ENCODE results near the gene TNFRSF8. TPM values are rescaled to one million over a fixed set of nuclear protein-coding genes. Genes with fewer than 3 reads are reported as not detected.
"Not testable (repeated sequence)": the region's sequence is repeated elsewhere in the genome, so short reads cannot be mapped to it uniquely, and the experiment has no call there.

TNFRSF8 gene
- total RNA-seq, 1 donor from 2014 or later = 1.2 TPM

DNA sequence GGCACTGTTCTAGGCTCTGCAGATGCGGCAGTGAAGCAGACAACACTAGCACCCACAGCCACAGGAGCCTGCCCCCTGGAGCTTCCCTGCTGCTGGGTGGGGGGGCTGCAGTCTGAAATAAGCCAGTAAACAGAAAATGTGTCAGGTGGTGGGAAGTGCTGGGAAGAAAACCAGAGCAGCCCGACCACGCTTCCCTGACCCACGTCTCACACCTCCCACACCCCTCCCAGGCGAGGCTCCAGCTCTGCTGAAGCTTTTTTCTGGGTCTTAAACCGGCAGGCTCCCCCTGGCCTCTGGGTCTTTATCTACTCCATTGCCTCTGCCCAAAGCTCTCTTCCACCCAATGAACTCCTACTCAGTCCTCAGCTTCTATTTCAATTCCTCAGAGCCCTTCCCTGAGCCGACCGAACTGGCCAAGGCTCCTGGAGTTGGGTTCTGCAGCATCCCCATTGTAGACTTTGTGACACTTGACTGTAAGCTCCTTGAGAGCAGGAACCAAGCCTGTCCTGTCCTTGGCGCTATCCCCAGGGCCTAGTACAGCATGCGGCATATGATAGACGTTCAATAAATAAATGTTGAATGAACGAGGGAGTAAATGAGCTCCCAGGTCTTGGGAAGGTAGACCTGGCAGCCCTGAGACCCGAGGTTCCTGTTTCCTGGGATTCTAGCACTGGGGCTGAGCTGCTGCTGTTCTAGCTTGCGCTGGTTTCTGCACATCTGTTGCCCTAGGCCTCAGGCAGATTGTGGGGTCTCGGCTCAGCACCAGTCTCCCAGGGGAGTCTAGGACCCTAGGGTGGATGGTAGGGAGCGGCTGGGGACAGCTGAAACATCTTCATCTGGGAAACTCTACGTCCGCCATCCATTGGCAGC is 25.4 kb upstream of the TNFRSF8 start:
- ATAC-seq (no peak), DNase-seq (no peak)
- intact Hi-C loops (cut with micrococcal nuclease) = no loop called here

DNA sequence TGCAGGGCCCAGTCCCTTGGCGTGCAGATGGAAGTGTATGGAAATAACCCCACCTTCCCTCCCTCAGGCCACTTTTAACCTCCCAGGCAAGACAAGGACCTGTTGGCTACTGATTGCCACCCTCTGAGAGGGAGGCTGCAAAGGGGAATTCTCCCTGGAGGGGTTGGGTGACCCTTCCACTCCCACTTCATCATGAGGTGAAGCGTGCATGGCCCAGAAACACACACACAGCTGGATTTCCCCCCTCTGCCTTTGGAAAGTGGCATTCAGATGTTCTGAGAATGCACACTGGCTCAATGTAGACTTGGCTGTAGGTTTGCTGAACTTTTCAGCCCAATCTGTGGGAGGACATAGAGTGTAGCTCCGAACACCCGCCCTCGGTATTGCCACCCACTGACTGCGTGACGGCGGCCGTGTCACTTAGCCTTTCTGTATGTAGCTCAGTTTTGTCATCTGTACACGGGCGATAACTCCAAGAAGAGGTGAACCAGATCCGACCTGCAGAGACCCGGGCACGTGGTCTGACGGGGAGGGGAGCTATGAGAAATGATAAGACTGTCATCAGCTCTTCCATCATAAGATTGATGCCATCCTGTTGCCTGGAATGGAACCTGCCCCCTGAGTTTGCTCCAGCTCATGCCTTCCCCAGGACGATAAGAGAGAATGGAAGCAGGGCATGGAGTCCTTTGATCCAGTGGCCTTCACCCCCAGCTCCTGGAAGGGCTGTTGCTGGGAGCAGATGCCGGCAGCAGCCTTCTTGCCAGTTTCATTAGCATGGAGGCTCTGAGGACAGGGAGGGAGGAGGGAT is 24.5 kb upstream of the TNFRSF8 start:
- ATAC-seq (peak; percentile 23), DNase-seq (no peak)
- intact Hi-C loops (cut with micrococcal nuclease) = no loop called here

DNA sequence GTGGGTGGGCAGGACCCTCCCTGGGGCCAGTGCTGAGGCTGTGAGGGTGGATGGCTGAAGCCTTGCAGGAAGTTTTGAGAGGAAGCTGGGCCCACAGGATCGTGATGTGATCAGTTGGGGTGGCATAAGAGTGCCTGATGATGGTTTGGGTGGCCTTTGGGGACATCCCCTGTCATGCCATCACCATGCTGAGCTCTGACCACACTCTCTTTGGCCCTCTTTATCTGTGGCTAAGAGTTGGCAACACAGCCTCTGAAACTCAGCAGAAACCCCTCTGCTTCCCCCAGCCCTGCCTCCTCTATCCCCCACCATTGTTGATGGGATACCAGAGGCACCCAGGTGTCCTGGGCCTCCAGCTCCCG is 24.0 kb upstream of the TNFRSF8 start:
- ATAC-seq = no peak
- intact Hi-C loops (cut with micrococcal nuclease) = no loop called here
- no peak for DNase-seq

DNA sequence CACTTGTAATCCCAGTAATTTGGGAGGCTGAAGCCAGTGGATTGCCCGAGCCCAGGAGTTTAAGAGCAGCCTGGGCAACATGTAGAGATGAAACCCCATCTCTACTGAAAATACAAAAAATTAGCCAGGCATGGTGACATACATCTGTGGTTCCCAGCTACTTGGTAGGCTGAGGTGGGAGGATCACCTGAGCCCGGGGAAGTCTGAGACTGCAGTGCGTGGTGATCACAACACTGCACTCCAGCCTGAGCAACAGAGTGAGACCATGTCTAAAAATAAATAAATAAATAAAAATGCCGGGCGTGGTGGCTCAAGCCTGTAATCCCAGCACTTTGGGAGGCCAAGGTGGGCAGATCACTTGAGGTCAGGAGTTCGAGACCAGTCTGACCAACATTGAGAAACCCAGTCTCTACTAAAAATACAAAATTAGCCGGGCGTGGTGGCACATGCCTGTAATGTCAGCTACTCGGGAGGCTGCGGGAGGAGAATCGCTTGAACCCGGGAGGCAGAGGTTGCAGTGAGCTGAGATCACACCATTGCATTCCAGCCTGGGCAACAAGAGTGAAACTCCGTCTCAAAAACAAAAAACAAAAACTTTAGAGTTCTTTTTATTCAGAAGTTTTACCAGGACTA is 23.2 kb upstream of the TNFRSF8 start:
- intact Hi-C loops (cut with micrococcal nuclease); ATAC-seq; DNase-seq: not testable (repeated sequence)

DNA sequence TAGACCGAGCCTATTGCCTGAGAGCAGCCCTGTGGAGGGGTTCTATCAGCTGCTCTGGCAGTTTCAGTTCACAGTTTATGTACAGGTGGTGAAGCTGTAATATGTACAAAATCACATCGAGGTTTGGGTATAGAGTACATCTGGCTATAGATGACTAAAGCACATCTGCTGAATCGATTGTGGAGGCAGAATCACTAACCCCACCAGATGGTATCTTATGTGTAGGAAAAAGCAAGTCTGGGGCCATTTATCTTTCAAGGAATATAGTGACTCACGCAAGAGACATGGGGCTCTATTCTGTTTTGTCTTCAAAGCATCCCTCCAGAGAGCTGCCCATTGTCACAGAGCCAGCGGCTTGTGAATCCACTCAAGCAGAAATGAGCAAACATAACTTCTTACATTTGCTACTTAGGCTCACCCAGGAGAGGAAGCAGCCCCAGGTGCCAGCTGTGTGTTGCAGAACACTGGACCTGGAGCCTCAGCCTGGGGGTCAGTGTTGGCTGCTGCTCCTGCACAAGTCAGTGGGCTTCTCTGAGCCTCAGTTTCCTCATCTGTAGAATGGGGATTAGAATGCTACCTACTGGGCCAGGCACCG is 22.5 kb upstream of the TNFRSF8 start:
- ATAC-seq (no peak), DNase-seq (no peak)
- intact Hi-C loops (cut with micrococcal nuclease) = no loop called here

DNA sequence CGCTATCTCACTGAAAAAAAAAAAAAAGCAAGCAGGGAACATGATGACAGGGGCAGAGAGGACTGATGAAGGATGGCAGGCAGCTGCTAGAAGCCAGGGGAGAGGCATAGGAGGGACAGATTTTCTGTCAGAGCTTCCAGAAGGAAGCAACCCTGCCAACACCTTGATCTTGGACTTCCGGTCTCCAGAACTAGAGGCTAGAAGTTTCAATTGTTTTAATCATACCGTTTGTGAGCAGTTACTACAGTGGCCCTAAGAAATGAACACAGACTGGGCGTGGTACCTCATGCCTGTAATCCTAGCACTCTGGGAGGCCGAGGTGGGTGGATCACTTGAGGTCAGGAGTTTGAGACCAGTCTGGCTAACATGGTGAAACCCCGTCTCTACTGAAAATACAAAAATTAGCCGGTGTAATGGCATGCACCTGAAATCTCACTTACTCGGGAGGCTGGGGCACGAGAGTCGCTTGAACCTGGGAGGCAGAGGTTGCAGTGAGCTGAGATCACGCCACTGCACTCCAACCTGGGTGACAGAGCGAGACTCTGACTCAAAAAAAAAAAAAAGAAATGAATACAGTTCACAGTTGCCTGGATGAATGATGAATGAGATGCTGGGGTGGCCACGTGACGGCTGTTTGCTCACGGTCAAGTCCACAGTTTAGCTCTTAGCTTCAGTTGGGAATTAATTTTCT is 18.8 kb upstream of the TNFRSF8 start:
- peak; percentile 66 for ATAC-seq
- intact Hi-C loops (cut with micrococcal nuclease); DNase-seq: not testable (repeated sequence)

DNA sequence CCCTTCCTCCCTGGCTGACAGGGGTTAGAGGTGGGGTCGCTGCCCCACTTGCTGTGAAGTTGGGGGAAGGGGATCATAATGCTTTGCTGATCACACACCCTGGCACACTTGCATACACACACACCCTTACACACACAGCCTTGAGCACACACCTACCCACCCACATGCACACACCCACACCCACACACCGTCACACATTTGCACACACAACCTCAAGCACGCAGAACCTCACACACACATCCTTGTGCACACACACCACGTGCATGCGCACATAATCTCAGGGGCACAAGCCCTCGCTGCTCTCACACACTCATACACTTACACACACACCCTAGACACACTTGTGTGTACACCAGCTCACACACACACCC is 16.4 kb upstream of the TNFRSF8 start:
- intact Hi-C loops (cut with micrococcal nuclease) = no loop called here
- no peak for ATAC-seq
- no peak for DNase-seq

DNA sequence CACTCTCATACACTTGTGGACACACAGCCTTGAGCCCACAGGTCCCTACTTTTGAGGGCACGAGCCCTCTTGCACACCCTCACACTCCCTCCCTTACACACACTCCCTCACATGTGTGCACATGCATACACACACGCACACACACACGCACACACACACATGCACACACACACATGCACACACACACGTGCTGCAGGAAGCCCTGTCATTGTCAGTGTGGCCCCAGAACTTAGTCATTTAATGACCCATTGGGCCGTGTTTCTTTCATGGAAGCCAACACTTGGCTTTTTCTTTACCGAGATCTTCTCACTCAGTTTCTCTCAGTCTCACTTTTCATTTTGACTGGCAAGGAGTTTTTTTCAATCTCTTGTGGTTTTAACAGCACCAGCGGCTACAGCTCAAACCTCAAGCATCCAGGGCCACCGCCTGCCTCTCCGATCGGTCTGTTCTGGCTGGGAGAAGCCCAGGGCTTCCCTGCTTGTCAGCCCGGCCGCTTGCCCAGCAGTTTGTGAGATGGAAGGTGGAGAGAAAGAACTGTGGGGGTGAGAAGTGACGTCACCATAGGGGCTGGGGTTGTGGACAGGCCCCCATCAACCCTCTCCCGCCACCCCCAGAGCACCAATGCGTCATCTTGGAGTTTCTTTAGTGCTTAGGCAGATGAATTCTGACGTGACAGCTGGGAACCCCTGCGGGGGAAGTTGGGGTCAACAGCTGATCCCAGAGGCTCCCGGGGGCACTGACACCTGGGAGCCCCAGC is 15.8 kb upstream of the TNFRSF8 start:
- DNase-seq (no peak), ATAC-seq (no peak)
- intact Hi-C loops (cut with micrococcal nuclease) = no loop called here

DNA sequence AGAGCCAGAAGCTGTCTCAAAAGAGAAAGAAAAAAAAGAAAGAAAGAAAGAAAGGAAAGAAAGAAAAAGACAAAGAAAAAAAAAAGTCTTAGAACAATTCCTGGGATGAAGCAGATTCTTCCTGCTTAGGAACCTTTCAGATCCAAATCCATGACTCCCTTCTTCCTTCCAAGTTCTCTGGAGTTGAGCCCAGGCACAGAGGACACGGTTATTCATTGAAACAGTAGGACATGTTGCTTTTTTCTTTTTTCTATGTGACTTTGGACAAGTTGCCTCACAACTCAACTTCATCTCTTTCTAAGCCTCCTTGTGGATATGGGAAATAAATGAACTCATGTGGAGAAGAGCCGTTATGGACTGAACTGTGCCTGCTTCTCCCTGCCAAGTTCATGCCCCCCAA is 14.7 kb upstream of the TNFRSF8 start:
- intact Hi-C loops (cut with micrococcal nuclease) = no loop called here
- DNase-seq (no peak), ATAC-seq (no peak)

DNA sequence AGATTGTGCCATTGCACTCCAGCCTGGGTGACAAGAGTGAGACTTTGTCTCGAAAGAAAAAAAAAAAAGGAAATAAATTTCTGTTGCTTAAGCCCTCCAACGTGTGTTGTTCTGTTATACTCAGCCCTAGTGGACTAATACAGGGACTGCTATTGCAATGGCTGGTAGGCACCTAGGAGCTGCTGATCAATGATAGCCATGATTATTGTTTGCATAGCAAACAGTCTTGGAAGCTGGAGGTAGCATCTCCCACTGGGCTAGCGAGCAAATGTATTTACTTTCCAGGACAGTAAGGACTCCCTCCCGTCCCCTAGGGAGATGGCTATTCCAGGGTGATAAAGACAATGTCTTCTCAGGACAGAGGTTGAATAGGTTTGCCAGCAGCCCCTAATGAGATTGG is 13.5 kb upstream of the TNFRSF8 start:
- intact Hi-C loops (cut with micrococcal nuclease) = no loop called here
- no peak for DNase-seq

DNA sequence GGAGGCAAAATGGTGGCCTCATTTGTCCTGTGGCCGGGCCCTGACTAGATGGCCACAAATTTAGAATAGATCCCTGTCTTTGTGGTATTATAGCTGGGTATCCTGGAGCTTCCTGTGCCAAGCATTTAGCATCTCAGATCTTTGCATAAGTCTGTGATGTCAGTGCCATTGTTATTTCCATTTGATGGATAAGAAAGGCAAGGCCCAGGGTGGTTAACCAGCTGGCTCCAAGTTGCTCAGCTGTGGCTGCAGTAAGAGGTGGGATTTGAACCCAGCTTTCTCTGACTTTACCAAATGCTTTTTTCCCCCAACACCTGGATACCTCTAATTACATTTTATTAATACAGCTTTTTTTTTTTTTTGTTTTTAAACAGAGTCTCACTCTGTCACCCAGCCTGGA is 11.7 kb upstream of the TNFRSF8 start:
- intact Hi-C loops (cut with micrococcal nuclease) = no loop called here
- ATAC-seq (no peak), DNase-seq (no peak)

More for the DNA sequence above, 13.5 kb upstream of the TNFRSF8 start:
- ATAC-seq = no peak

DNA sequence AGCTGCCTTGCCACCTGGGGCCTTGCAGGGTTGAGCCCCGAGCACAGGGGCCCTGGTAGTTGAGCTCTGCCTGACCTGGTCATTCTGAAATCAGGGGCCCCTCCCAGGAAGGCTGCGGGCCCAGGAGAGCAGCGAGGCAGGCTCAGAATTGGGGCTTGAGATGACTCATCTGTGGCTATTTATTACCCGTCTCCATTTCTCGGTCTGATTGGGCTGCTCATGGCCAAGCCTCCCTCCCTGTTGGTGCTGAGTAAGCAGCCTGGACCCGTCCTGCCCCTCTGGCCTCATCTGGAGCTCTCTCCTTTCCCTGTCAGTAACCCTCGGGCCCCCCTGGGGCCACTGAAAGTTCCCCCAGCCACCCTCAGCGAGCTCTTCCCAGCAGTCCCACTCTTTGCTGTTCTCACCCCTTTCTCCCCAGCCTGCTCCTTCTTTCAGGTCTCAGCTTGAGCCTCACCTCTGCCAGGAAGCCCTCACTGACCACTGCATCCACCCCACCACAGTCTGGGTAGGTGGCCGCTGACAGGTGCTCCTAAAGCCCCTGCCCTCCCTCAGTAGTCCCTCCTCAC is 11.0 kb upstream of the TNFRSF8 start:
- intact Hi-C loops (cut with micrococcal nuclease) = no loop called here
- ATAC-seq = peak; percentile 93
- DNase-seq = peak; percentile 65

DNA sequence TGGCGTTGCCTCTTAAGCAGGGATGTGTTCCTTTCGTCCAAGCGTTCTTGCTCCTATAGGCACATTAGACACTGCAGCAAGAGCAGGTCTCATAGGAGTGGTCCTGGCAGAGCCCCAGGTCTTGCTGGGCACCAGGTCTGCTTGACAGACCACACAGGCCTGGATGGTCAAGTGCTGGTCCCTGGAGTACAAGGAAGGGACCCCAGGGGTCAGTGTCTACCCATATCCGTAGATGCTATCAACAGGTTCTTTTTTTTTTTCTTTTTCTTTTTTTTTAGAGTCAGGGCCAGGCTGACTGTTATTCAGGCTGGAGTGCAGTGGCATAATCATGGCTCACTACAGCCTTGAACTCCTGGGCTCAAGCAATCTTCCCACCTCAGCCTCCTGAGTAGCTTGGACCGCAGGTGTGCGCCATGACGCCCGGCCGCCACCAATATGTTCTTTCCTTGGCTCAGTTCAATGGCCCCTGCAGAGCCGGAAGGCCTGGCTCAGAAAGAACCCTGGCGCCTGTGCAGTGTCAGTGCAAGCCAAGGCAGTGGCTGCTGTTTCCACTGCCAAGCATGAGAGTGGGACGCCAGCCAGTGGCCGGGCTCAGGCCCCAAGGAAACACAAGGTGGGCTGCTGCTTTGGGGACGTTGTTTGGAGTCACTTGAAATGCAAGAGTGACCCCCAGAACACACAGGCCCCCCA is 10.0 kb upstream of the TNFRSF8 start:
- ATAC-seq (peak; percentile 85), DNase-seq (peak; percentile 83)
- intact Hi-C loops (cut with micrococcal nuclease) = no loop called here

DNA sequence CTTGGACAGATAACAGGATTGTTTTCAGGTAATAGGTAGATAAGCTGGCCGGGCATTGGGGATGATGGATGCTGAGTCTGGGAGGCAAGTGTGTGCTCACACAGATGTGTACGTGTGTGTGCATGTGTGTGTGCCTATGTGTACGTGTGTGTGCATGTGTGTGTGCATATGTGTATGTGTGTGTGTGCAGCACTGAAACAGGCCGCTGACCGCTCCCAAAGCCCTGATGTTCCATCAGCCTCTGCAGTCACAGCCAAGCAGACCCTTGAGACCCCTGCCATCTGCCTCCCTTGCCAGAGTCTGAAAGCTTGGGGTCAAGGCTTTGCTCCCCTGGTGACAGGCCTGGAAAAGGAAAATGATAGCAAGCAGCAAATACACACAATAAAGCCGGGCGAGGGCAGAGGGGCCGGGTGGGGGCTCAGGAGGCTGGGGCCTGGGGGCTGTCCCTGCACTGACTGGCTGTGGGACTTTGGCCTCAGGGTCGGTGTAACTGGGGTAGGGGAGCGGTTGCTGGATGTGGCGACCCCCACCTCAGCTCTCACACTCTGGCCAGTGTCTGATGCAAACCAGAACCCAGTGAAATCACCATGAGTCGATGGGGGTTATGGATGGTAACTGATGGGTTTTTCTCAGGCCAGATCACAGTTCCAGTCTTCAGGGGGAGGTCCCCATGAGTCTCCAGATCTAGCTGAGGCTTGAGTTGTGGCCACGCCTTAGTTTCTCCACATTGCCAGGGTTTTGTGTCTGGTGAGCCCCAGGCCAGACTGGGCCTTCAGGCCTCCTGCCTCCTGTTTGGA is 9.2 kb upstream of the TNFRSF8 start:
- DNase-seq (no peak), ATAC-seq (no peak)
- intact Hi-C loops (cut with micrococcal nuclease) = no loop called here

DNA sequence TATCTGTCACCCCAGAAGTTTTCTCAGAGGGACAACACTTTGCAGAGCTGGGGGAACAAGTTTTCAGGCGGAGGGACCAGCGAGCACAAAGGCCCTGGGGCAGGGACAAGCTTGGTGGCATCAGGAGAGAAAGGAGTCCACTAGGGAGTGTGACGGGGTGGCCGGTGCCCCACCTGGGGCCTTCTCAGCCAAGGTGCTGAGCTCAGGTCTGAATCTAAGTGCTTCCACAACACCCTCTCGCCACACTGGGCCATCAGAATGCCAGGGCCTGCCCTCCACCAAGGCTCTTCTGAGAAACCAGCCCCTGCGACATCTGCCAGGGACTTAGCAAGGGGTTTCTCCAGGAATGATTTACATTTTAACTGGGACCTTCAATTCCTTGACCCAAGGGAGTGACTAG is 7.8 kb upstream of the TNFRSF8 start:
- no peak for DNase-seq
- intact Hi-C loops (cut with micrococcal nuclease) = no loop called here
- no peak for ATAC-seq

DNA sequence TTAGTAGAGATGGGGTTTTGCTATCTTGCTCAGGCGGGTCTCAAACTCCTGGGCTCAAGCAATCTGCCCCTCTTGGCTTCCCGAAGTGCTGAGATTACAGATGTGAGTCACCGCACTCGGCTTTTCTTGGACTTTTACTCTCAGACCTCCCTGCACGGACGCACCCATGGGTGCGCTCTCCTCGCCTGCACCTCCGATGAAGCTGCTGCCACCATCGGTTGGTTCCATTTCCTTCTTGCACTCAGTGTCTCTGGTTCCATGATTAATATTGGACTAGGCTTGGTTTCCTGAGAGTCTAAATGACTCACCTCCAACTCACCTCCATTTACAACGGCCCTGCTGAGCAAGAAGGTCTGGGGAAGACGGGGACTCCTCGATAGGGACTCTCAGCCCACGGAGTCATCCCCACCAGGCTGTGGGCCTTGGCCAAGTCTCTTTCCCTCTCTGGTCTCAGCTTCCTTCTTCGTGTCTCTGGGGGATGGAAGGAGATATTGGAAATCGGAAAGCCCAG is 6.7 kb upstream of the TNFRSF8 start:
- no peak for ATAC-seq
- DNase-seq = no peak
- intact Hi-C loops (cut with micrococcal nuclease) = no loop called here

DNA sequence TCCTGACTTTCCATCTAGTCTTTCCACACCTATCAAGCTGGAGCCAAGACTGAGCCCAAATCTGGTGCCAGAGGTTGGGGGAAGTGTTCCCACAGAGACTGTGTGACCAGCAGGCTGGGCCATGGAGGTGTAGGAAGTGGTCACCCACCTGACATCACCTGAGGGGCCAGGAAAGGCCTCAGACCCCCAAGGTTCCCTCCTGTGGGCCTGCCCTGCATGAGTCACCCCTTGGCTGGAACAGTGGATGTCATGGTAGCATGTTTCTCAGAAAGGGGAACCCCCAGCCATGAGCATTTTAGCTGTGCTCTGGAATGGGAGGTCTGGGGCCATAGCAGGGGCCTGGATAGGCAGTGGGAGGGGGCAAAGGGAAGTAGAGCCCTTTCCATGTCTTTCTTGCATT is 5.7 kb upstream of the TNFRSF8 start:
- intact Hi-C loops (cut with micrococcal nuclease) = no loop called here
- ATAC-seq = no peak
- DNase-seq = no peak

Measured in left ventricle myocardium superior (tissue), 1 donor.